Measurements from ENCODE around the gene GOSR2. TPM values are rescaled to one million over a fixed set of nuclear protein-coding genes. Genes with fewer than 3 reads are reported as not detected.

The GOSR2 gene
- total RNA-seq (53.0 and 54.7 TPM in 2 replicates), polyA plus RNA-seq (42.9 and 48.6 TPM in 2 replicates), polyA minus RNA-seq (76.3 and 83.2 TPM in 2 replicates), Bru-seq, nascent RNA (percentile 90 among the genes with signal in this experiment), BruChase-seq, experiment 1, labeled RNA remaining after a 6-hour chase (percentile 90 among the genes with signal in this experiment), BruChase-seq, experiment 2, labeled RNA remaining after a 2-hour chase (percentile 94 among the genes with signal in this experiment)
- 50.7 and 53.7 TPM in 2 replicates for polyA plus RNA-seq (2011; cell fraction: cytosol; rRNA removed)
- 72.9 and 74.5 TPM in 2 replicates for polyA plus RNA-seq (2011; cell fraction: nucleus; rRNA removed)
- polyA plus RNA-seq (2012) = 51.1 and 55.5 TPM in 2 replicates
- 13.9 TPM for polyA minus RNA-seq (2011; cell fraction: cytosol; rRNA and poly(A)+ RNA removed)
- 67.3 and 90.9 TPM in 2 replicates for polyA minus RNA-seq (2011; cell fraction: nucleus; rRNA and poly(A)+ RNA removed)
- long read RNA-seq, transcript GOSR2-232 (6 exons, 3,964 nt) = major isoform, 65 of 108 reads
- long read RNA-seq, transcript GOSR2-240 (5 exons, 3,059 nt) = minor isoform, 9 of 108 reads
- long read RNA-seq, transcript GOSR2-220 (6 exons, 3,266 nt) = minor isoform, 5 of 108 reads
- long read RNA-seq, partial matches to known transcripts = 3 of 108 reads
- long read RNA-seq, other reads (novel, unspliced or antisense) = 8 of 108 reads

DNA sequence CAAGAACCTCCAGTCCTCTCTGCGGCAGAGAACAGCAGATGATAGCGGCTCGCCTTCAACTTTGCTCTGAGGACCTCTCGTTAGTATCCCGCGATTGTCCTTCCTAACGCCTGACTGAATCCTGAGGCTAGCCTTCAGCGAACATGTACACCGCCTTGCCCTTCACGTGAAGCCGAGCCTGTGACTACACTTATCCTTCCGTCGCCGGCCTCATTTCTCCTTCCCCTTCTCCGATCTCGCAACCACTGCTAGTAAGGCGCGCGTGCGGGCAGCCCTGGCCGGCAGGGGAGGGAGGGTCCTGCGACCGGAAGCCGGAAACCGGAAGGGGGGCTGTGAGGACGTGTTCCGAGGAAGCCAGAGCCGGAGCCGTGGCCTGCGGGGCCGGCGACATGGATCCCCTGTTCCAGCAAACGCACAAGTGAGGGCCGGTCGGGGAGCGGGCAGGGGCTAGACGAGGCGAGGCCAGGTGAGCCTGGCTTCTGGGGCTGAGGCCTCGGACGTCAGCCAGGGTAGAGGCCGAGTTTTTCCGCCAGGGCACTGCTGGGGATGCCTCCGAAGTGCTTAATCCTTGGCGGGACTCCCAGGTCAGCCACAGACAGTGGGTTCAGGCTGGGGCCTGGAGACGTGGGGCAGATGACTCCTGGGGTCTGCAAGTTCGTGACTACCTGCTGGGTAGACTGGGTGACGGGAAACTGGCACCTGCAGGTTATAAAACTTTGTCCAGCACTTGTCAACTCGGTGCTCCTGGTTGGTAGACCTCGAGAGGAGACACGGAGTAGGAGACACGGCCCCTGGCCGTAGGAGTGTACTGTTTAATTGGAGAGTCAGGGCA, at the start of gene GOSR2:
TSS of gene GOSR2 (plus strand) at position 357 of the 832 bp plus-strand sequence. CDS start at position 390, 33 bp downstream.
- intact Hi-C loops (cut with micrococcal nuclease) = no loop called here
- no TSS peak for BruUV-seq (replicated peaks)
- Histone ChIP-seq H4K20me1 (replicated peaks; ENCODE audit: control insufficient read depth, extremely low read depth, insufficient read depth, low read length) (peaks cover 3% of the 10 kb centered on the region), H3K9me1 (replicated peaks; ENCODE audit: control insufficient read depth, extremely low read depth, insufficient read depth, low read length) (no peaks in the 10 kb centered on the region), H3K9me3 (replicated peaks; ENCODE audit: control insufficient read depth, insufficient read depth, low read length) (no peaks in the 10 kb centered on the region), H3K36me3 (ENCODE audit: control insufficient read depth in 2 of 2, extremely low read depth in 1 of 2, insufficient read depth in 2 of 2, low read length in 2 of 2) (no peaks in the 10 kb centered on the region), H3K27ac (ENCODE audit: insufficient read depth, low read depth, low read length) (peak within 1 kb of the TSS; percentile 84), H3K4me2 (ENCODE audit: insufficient read depth, low read length) (peak within 1 kb of the TSS; percentile 99), H2AFZ (ENCODE audit: low read depth, low read length) (peak within 1 kb of the TSS; percentile 85), H3K79me2 (ENCODE audit: control insufficient read depth, insufficient read depth, low read length) (peaks cover 51% of the 10 kb centered on the region), H3K4me3 (replicated peaks in 1 of 3; ENCODE audit: insufficient read depth in 1 of 3, low read depth in 1 of 3, low read length in 3 of 3) (peak within 1 kb of the TSS; percentile 48 to 94 (median 82)), H3K9ac (replicated peaks; ENCODE audit: extremely low read depth, insufficient read depth, low read length) (peak within 1 kb of the TSS; percentile 87), H3K27me3 (ENCODE audit: control insufficient read depth in 2 of 2, insufficient read depth in 2 of 2, low read length in 2 of 2) (no peaks in the 10 kb centered on the region), H3K4me1 (ENCODE audit: control insufficient read depth, extremely low read depth, insufficient read depth, low read length) (peaks cover 15% of the 10 kb centered on the region)
- DNase-seq (ENCODE audit: low read depth, low spot score) (peak; percentile 95), FAIRE-seq (peak; percentile 91)
- TF ChIP-seq JUN (IDR thresholded peaks at IDR 0.05; ENCODE audit: borderline replicate concordance, insufficient read depth, insufficient read length, low read depth) (no peak), FOS (IDR thresholded peaks at IDR 0.05; ENCODE audit: borderline replicate concordance, insufficient read depth, low read length) (peak; percentile 18), POLR2AphosphoS5 (IDR thresholded peaks at IDR 0.05; ENCODE audit: insufficient read depth, low read depth, low read length) (peak; percentile 90), POLR2A (IDR thresholded peaks at IDR 0.05; ENCODE audit: low read depth, low read length) (peak; percentile 95)
- TF ChIP-seq, protein P1, sequence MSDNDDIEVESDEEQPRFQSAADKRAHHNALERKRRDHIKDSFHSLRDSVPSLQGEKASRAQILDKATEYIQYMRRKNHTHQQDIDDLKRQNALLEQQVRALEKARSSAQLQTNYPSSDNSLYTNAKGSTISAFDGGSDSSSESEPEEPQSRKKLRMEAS (IDR thresholded peaks at IDR 0.05; ENCODE audit: insufficient read depth, insufficient read length) = peak; percentile 61
- TF ChIP-seq, protein P2, sequence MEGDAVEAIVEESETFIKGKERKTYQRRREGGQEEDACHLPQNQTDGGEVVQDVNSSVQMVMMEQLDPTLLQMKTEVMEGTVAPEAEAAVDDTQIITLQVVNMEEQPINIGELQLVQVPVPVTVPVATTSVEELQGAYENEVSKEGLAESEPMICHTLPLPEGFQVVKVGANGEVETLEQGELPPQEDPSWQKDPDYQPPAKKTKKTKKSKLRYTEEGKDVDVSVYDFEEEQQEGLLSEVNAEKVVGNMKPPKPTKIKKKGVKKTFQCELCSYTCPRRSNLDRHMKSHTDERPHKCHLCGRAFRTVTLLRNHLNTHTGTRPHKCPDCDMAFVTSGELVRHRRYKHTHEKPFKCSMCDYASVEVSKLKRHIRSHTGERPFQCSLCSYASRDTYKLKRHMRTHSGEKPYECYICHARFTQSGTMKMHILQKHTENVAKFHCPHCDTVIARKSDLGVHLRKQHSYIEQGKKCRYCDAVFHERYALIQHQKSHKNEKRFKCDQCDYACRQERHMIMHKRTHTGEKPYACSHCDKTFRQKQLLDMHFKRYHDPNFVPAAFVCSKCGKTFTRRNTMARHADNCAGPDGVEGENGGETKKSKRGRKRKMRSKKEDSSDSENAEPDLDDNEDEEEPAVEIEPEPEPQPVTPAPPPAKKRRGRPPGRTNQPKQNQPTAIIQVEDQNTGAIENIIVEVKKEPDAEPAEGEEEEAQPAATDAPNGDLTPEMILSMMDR (IDR thresholded peaks at IDR 0.05; ENCODE audit: extremely low read depth in 1 of 2, insufficient read depth in 1 of 2, low read depth in 1 of 2, low read length in 2 of 2) = no peak
- dilution Hi-C loops (cut with MboI; ENCODE audit: extremely low pct_ligation_motif_present, low sequenced_read_pairs) = no loop called here
- ChIA-PET CTCF (no interaction called here), POLR2A (no interaction called here)
